Adrenal gland (tissue), 5 donors: Measurements from ENCODE around the gene METRNL.

Experiments used
- POLR2A ChIP-seq, 2 donors: fragments of 450-650 bp; IDR thresholded peaks; one replicate each; pipeline ENCODE4 v1.6.1; 2017; ENCODE audit warnings: antibody characterized with exemption in 2 of 2, mild to moderate bottlenecking in 2 of 2, moderate library complexity in 1 of 2
- TF ChIP-seq, protein P1 (sequence below), 6 experiments: fragments of 450-650 bp in 4 of 6; fragments of 200-600 bp in 2 of 6; sonication (generic) in 1 of 6; IDR thresholded peaks; 1 replicate in 5 of 6; 2 replicates in 1 of 6; pipeline versions ENCODE4 v1.5.1 to v1.8.0; 2016 to 2021; ENCODE audit warnings: antibody characterized with exemption in 6 of 6, mild to moderate bottlenecking in 2 of 6, moderate library complexity in 1 of 6
- donor health status: DM: no; HTN: no; CAD: no.

DNA sequence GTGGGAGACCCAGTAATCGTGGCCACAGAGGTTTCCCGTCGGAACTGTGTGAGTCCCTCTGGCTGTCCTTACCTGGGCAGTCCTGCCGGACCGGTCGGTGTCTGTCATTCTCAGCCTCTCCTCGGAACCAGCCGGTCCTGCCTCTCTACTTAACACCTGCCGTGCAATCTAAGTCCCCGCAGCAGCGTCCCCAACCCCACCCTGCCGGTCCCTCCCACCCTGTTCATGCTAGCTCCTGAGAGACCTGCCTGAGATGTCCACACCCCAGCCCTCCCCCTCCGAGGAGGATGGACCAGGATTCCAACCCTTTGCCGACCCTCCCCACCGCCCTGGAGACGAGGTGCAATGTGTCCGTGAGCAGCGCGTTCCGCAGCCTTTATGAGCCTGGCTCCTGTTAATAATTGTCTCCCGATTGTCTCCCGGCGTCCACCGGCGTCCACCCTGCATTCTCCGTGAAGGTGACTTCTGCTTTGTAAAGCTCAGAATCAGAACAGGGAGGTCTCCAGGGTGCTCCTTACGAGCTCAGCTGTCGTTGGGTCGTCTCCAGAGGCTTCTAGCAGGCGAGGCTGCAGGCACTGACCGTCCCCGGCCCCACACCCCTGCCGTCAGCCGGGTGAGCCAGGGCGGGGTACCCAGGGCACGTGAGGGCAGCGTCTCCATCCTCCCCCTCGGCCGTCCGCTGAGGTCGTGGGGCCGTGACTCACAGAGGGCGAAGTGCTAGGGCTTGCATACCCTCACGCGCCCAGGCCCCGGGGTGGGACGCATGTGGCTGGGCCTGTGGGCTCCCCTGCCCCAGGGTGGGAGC lies 10.1 kb downstream of the METRNL start:
- TF ChIP-seq, protein P1, sequence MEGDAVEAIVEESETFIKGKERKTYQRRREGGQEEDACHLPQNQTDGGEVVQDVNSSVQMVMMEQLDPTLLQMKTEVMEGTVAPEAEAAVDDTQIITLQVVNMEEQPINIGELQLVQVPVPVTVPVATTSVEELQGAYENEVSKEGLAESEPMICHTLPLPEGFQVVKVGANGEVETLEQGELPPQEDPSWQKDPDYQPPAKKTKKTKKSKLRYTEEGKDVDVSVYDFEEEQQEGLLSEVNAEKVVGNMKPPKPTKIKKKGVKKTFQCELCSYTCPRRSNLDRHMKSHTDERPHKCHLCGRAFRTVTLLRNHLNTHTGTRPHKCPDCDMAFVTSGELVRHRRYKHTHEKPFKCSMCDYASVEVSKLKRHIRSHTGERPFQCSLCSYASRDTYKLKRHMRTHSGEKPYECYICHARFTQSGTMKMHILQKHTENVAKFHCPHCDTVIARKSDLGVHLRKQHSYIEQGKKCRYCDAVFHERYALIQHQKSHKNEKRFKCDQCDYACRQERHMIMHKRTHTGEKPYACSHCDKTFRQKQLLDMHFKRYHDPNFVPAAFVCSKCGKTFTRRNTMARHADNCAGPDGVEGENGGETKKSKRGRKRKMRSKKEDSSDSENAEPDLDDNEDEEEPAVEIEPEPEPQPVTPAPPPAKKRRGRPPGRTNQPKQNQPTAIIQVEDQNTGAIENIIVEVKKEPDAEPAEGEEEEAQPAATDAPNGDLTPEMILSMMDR (IDR thresholded peaks at IDR 0.05) = no peak
- no peak for TF ChIP-seq POLR2A (IDR thresholded peaks at IDR 0.05)
